HEK293T (cell line): ENCODE measurements around the gene CD300E.

Experiments
- CTCF ChIA-PET: fragments of 350-600 bp; formaldehyde crosslinking; extraction: SDS; loops from one replicate; lab custom pipeline; 2021; ENCODE audit warnings: antibody characterized with exemption, inconsistent platforms; lab: Yijun Ruan, JAX
- POLR2A ChIA-PET: fragments of 350-600 bp; formaldehyde crosslinking; extraction: SDS; loops from one replicate; lab custom pipeline; 2020; ENCODE audit warnings: antibody characterized with exemption, inconsistent platforms; lab: Yijun Ruan, JAX
- DNase-seq: peaks from one replicate; pipeline ENCODE4 v3.0.0; 2012; ENCODE audit warnings: mixed read lengths; ENCODE audit errors: extremely low spot score
- ARNT ChIP-seq: fragments of 450-650 bp; IDR thresholded peaks from 2 replicates; pipeline ENCODE4 v1.6.1; 2017; ENCODE audit warnings: mild to moderate bottlenecking
- BHLHE40 ChIP-seq: fragments of 450-650 bp; IDR thresholded peaks from 2 replicates; pipeline ENCODE4 v1.6.1; 2016; ENCODE audit warnings: mild to moderate bottlenecking, moderate library complexity, borderline replicate concordance
- CTBP1 ChIP-seq: fragments of 450-650 bp; IDR thresholded peaks from 2 replicates; pipeline ENCODE4 v1.6.1; 2016; ENCODE audit warnings: borderline replicate concordance
- ELF4 ChIP-seq: fragments of 450-650 bp; IDR thresholded peaks from 2 replicates; pipeline ENCODE4 v1.6.1; 2017; ENCODE audit warnings: antibody characterized with exemption
- FOXA1 ChIP-seq: fragments of 450-650 bp; IDR thresholded peaks from 2 replicates; pipeline ENCODE4 v1.6.1; 2016; ENCODE audit warnings: mild to moderate bottlenecking
- FOXK2 ChIP-seq: fragments of 450-650 bp; IDR thresholded peaks from 2 replicates; pipeline ENCODE4 v1.6.1; 2016; ENCODE audit warnings: mild to moderate bottlenecking
- FOXM1 ChIP-seq: fragments of 450-650 bp; IDR thresholded peaks from 2 replicates; pipeline ENCODE4 v1.6.1; 2017; ENCODE audit warnings: mild to moderate bottlenecking, borderline replicate concordance
- HDGF ChIP-seq: fragments of 450-650 bp; IDR thresholded peaks from 2 replicates; pipeline ENCODE4 v1.6.1; 2017; ENCODE audit warnings: antibody characterized with exemption, borderline replicate concordance
- L3MBTL2 ChIP-seq: fragments of 450-650 bp; conservative IDR thresholded peaks from 2 replicates; pipeline ENCODE4 v1.6.1; 2016; ENCODE audit warnings: mild to moderate bottlenecking
- LEF1 ChIP-seq: fragments of 450-650 bp; IDR thresholded peaks from 2 replicates; pipeline ENCODE4 v1.6.1; 2017; ENCODE audit warnings: mild to moderate bottlenecking, borderline replicate concordance
- NFRKB ChIP-seq: fragments of 450-650 bp; IDR thresholded peaks from 2 replicates; pipeline ENCODE4 v1.6.1; 2016; ENCODE audit warnings: mild to moderate bottlenecking, moderate library complexity
- SP1 ChIP-seq: fragments of 450-650 bp; IDR thresholded peaks from 2 replicates; pipeline ENCODE4 v1.6.1; 2017
- SUZ12 ChIP-seq: fragments of 450-650 bp; IDR thresholded peaks from 2 replicates; pipeline ENCODE4 v1.6.1; 2016; ENCODE audit warnings: mild to moderate bottlenecking
- TARDBP ChIP-seq: fragments of 450-650 bp; IDR thresholded peaks from 2 replicates; pipeline ENCODE4 v1.6.1; 2016
- ZNF384 ChIP-seq: fragments of 450-650 bp; IDR thresholded peaks from 2 replicates; pipeline ENCODE4 v1.6.1; 2016
- TF ChIP-seq, protein P1 (sequence below): fragments of 450-650 bp; IDR thresholded peaks from 2 replicates; pipeline ENCODE4 v1.6.1; 2016

CD300E gene

DNA sequence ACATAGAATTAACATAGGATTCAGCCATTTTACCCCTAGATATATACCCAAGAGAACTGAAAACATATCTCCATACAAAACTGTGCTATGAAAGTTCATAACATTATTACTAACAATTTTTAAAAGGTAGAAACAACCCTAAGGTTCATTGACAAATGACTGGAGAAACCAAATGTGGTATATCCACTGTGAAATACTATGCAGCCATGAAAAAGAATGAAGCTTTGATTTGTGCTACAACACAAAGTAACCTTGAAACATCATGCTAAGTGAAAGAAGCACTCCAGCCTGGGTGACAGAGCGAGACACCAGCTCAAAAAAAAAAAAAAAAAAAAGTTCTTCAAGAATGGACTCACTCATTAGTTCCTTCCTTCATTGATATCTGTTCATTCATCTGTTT, 32.0 kb downstream of the CD300E start:
- POLR2A ChIA-PET, result no interaction called here

DNA sequence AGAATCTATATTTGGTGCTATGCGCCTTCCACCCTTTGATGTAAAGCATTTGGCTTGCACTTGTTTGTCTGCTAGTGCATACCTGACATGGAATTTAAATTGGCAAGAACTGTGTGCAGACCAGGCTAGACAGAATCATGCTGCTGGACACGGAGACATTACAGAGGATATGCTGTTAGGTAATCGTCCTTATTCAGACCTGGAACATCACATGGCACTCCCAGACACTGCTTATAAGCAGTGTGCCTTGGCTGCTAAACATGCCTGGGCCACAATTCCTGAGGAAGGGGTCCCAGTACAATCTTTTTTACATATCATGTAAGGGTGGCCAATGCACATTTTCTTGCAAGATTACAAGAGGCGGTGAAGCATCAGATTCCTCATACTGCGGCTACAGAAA, 37.8 kb downstream of the CD300E start:
- CTCF ChIA-PET, result no interaction called here
- POLR2A ChIA-PET, result no interaction called here

More for the DNA sequence above, 32.0 kb downstream of the CD300E start:
- no peak for DNase-seq
- TF ChIP-seq TARDBP (no peak), FOXM1 (no peak), ELF4 (no peak), L3MBTL2 (no peak), CTBP1 (no peak), ARNT (no peak), ZNF384 (no peak), SUZ12 (no peak)
- CTCF ChIA-PET, result interaction anchor here (1.1 kb wide), 1 partner anchor 146 kb away, joined by 4 read pairs; the partner anchor contains the start of gene RAB37

DNA sequence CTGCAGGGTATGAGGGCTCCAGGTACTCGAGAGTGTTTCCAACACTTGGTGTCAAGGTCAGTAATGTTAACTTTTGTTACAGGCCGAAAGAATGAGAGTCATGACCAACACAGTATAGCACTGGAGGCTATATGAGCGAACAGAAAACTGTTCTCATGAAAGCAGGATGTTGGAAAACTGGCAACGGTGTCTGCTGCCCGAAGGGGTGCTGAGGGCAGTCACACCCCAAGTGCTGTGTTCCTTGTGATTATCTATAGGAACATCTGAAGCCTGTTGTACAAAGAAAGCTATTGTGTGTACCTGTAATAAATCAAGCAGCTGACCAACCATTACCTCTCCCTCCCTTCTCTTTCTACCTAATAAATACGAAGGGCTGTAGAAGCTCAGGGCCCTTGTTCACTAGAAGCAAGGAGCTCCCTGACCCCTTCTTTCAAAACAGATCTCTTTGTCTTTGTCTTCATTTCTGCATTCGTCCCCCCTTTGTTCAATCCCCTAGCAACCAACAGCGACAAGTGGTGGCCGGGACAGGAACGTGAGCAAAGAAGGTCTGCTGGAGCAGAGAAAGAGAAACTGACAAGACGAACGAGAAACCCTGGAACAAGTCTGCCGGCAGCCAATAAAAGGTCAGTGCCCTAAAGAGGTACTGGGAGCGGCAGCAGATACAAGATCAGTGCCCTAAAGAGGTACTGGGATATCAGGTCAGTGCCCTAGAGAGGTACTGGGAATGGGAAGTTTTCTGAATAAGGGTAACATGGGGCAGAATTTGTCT, 39.1 kb downstream of the CD300E start:
- CTCF ChIA-PET, result interaction anchor here (1.6 kb wide), 1 partner anchor 18 kb away, joined by 5 read pairs; no protein-coding TSS in a partner anchor
- TF ChIP-seq LEF1, result no peak
- no peak for TF ChIP-seq ELF4
- TF ChIP-seq L3MBTL2, result no peak
- no peak for TF ChIP-seq NFRKB
- no peak for TF ChIP-seq CTBP1
- no peak for TF ChIP-seq FOXA1
- TF ChIP-seq FOXK2, result no peak
- no peak for TF ChIP-seq SP1
- TF ChIP-seq TARDBP, result no peak
- TF ChIP-seq HDGF, result no peak
- no peak for TF ChIP-seq ARNT
- no peak for TF ChIP-seq SUZ12
- no peak for TF ChIP-seq ZNF384
- no peak for TF ChIP-seq BHLHE40
- TF ChIP-seq, protein P1, sequence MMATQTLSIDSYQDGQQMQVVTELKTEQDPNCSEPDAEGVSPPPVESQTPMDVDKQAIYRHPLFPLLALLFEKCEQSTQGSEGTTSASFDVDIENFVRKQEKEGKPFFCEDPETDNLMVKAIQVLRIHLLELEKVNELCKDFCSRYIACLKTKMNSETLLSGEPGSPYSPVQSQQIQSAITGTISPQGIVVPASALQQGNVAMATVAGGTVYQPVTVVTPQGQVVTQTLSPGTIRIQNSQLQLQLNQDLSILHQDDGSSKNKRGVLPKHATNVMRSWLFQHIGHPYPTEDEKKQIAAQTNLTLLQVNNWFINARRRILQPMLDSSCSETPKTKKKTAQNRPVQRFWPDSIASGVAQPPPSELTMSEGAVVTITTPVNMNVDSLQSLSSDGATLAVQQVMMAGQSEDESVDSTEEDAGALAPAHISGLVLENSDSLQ, result no peak
- TF ChIP-seq FOXM1, result no peak
- no peak for DNase-seq
- POLR2A ChIA-PET, result no interaction called here

More for the DNA sequence above, 37.8 kb downstream of the CD300E start:
- no peak for DNase-seq
- TF ChIP-seq FOXA1 (no peak), ARNT (no peak), SP1 (no peak), TARDBP (no peak), NFRKB (no peak), ZNF384 (no peak), HDGF (no peak), ELF4 (no peak), FOXK2 (no peak), LEF1 (no peak), BHLHE40 (no peak), L3MBTL2 (no peak), CTBP1 (no peak), SUZ12 (no peak), FOXM1 (no peak)
- TF ChIP-seq, protein P1, result no peak

DNA sequence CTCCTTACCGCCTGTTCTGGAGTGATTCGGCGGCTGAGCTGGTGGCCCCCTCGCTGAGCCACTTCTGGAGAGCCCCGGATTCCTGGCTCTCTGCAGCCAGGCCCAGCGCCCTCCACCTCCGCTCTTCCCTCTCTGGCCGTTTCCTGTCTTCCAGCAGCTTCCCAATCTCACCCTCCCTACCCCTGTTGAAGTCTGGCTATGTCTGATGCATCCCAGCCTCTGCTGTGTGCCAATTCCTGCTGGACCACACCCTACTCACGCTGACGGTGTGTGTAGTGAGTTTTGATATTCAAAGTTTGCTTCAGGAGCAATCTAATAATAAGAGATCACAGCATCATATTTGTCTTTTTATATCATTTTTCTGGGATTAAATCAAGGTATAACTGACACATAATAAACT, 40.9 kb downstream of the CD300E start:
- ChIA-PET POLR2A (no interaction called here), CTCF (no interaction called here)
- DNase-seq, result no peak
- TF ChIP-seq SUZ12 (no peak), FOXK2 (no peak), FOXM1 (no peak), CTBP1 (no peak), ARNT (no peak), ZNF384 (no peak), SP1 (no peak), BHLHE40 (no peak), L3MBTL2 (no peak), FOXA1 (no peak), TARDBP (no peak), NFRKB (no peak), ELF4 (no peak), HDGF (no peak), LEF1 (no peak)
- TF ChIP-seq, protein P1, result no peak

DNA sequence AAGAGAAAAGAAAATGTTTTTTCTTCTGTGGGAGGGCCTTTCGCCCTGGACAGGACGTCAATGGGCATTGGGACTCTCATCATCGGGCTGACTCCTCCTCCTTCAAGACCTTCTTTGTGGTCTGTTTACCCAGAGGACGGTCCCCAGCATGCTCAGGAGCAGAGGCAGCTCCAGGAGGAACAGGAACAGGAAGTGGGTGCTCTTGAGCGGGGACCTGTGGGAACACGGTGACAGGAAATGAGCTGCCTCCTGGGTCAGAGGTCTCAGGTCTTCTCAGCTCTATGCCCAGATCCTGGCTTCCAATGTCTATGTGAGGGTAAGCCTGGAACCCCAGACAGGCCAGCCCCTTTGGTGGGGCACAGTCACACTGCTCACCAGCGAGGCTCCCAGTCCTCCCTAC, 43.6 kb downstream of the CD300E start:
- DNase-seq, result no peak
- ChIA-PET POLR2A (no interaction called here), CTCF (interaction anchor here (1.0 kb wide), 1 partner anchor 14 kb away, joined by 7 read pairs; no protein-coding TSS in a partner anchor)
- TF ChIP-seq SUZ12 (no peak), HDGF (no peak), ELF4 (no peak), ZNF384 (no peak), FOXM1 (no peak), LEF1 (no peak), CTBP1 (no peak), SP1 (no peak), FOXK2 (no peak), NFRKB (no peak), L3MBTL2 (no peak), FOXA1 (no peak), BHLHE40 (no peak), ARNT (no peak)
- TF ChIP-seq, protein P1, result no peak
